Measurements from ENCODE around the gene SFXN5.

DNA sequence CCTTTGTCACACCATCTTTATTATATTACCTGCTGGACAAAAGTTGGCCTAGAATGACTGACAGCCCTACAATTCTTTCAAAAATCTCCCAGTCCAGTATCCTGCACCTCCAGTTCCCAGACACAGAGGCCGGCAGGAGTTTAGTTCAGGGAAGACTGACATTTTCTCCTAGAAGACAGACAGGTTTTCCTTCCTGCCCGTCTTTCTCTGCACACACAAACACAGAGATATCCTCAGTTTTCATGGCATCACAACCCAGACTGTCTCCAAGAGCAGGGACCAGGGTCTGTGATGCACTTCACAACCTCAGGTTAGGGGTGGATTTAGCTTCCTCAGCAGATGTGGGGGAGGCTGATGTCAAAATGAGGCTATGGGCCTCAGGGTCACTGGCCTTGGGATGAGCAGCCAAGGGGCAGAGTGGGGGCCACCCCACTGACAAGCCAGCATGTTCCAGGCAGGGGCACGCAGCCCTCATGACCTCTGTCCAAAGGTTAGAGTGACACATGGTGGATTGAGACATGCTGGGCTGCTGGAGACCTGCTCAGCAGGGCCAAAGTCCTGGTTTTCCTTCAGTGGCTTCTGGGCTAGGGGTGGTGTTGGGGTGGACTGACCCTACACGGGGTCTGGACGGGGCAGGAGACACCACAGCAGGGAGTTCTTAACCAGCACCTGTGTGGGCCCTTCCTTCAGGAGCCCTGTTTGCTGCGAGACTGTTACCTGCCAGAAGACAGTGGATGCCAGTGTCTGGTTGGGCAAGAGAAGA, 70.5 kb downstream of the SFXN5 start:
- TF ChIP-seq, protein P1, sequence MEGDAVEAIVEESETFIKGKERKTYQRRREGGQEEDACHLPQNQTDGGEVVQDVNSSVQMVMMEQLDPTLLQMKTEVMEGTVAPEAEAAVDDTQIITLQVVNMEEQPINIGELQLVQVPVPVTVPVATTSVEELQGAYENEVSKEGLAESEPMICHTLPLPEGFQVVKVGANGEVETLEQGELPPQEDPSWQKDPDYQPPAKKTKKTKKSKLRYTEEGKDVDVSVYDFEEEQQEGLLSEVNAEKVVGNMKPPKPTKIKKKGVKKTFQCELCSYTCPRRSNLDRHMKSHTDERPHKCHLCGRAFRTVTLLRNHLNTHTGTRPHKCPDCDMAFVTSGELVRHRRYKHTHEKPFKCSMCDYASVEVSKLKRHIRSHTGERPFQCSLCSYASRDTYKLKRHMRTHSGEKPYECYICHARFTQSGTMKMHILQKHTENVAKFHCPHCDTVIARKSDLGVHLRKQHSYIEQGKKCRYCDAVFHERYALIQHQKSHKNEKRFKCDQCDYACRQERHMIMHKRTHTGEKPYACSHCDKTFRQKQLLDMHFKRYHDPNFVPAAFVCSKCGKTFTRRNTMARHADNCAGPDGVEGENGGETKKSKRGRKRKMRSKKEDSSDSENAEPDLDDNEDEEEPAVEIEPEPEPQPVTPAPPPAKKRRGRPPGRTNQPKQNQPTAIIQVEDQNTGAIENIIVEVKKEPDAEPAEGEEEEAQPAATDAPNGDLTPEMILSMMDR (IDR thresholded peaks at IDR 0.05): no peak
- TF ChIP-seq, protein P2, sequence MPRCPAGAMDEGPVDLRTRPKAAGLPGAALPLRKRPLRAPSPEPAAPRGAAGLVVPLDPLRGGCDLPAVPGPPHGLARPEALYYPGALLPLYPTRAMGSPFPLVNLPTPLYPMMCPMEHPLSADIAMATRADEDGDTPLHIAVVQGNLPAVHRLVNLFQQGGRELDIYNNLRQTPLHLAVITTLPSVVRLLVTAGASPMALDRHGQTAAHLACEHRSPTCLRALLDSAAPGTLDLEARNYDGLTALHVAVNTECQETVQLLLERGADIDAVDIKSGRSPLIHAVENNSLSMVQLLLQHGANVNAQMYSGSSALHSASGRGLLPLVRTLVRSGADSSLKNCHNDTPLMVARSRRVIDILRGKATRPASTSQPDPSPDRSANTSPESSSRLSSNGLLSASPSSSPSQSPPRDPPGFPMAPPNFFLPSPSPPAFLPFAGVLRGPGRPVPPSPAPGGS (IDR thresholded peaks at IDR 0.05): no peak
- no peak for TF ChIP-seq KDM5A (IDR thresholded peaks at IDR 0.05)
- no peak for TF ChIP-seq POLR2A (IDR thresholded peaks at IDR 0.05; ENCODE audit: low read length)
- no peak for TF ChIP-seq RARB (CRISPR knock-in tag; IDR thresholded peaks at IDR 0.05)
- TF ChIP-seq RAD21 (conservative IDR thresholded peaks at IDR 0.05 in 1 of 2, IDR thresholded peaks at IDR 0.05 in 1 of 2): no peak
- no peak for TF ChIP-seq PHF8 (IDR thresholded peaks at IDR 0.05; ENCODE audit: borderline replicate concordance, low read depth)
- TF ChIP-seq EP300 (IDR thresholded peaks at IDR 0.05): no peak
- TF ChIP-seq NR3C1 (IDR thresholded peaks at IDR 0.05): no peak
- TF ChIP-seq, protein P3, sequence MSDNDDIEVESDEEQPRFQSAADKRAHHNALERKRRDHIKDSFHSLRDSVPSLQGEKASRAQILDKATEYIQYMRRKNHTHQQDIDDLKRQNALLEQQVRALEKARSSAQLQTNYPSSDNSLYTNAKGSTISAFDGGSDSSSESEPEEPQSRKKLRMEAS (IDR thresholded peaks at IDR 0.05): no peak
- no peak for TF ChIP-seq HEYL (CRISPR knock-in tag; IDR thresholded peaks at IDR 0.05)
- TF ChIP-seq JUNB (IDR thresholded peaks at IDR 0.05): no peak
- TF ChIP-seq ZSCAN20 (CRISPR knock-in tag; IDR thresholded peaks at IDR 0.05): no peak
